Purkinje cell (primary cell): ENCODE data around the gene MEF2D. TPM values are rescaled to one million over a fixed set of nuclear protein-coding genes. Genes with fewer than 3 reads are reported as not detected.

Experiments used
- polyA plus RNA-seq: library from polyadenylated mRNA; unstranded; fragments of >200 nt; fragmentation: Nextera tagmentation; gene quantifications from 2 replicates; pipeline ENCODE4 v1.2.1, GENCODE V29; 2014

MEF2D gene
- 2.1 and 3.2 TPM in 2 replicates for polyA plus RNA-seq

GRCh38 chr1:156500543-156500792 is at the start of gene MEF2D:
Gene MEF2D (minus strand): TSS chr1:156500775. CDS start chr1:156483292, 17,483 bp downstream.

Other genes with a start within 250 kb of the MEF2D start
- gene SMG5, start 217.9 kb downstream of the MEF2D start, polyA plus RNA-seq: 1.3 and 2.2 TPM in 2 replicates
- 0.39 and 0.52 TPM in 2 replicates for gene TMEM79, start 216.4 kb downstream of the MEF2D start, polyA plus RNA-seq
- gene GLMP, start 205.1 kb downstream of the MEF2D start, polyA plus RNA-seq: 12.5 and 19.4 TPM in 2 replicates
- gene VHLL, start 201.5 kb downstream of the MEF2D start, polyA plus RNA-seq: not detected in 2 replicates
- 121 and 150 TPM in 2 replicates for gene CCT3, start 162.5 kb downstream of the MEF2D start, polyA plus RNA-seq
- 3.0 and 3.1 TPM in 2 replicates for gene TSACC, start 162.2 kb downstream of the MEF2D start, polyA plus RNA-seq
- gene RHBG, start 131.6 kb downstream of the MEF2D start, polyA plus RNA-seq: not detected in 2 replicates
- gene IQGAP3, start 71.8 kb upstream of the MEF2D start, polyA plus RNA-seq: 0.07 and 0.09 TPM in 2 replicates
- not detected in 2 replicates for gene TTC24, start 78.9 kb upstream of the MEF2D start, polyA plus RNA-seq
- 35.4 and 46.0 TPM in 2 replicates for gene NAXE, start 91.0 kb upstream of the MEF2D start, polyA plus RNA-seq
- gene GPATCH4, start 100.7 kb upstream of the MEF2D start, polyA plus RNA-seq: 46.2 and 58.6 TPM in 2 replicates
- not detected in 2 replicates for gene HAPLN2, start 118.6 kb upstream of the MEF2D start, polyA plus RNA-seq
- gene BCAN, start 141.3 kb upstream of the MEF2D start, polyA plus RNA-seq: 11.1 and 13.8 TPM in 2 replicates
- gene NES, start 176.6 kb upstream of the MEF2D start, polyA plus RNA-seq: 1.4 and 2.3 TPM in 2 replicates
- gene CRABP2, start 204.8 kb upstream of the MEF2D start, polyA plus RNA-seq: 0.40 TPM in 1 of 2 replicates, not detected in the other
- 3.2 and 7.9 TPM in 2 replicates for gene METTL25B, start 227.7 kb upstream of the MEF2D start, polyA plus RNA-seq
- gene ISG20L2, start 228.0 kb upstream of the MEF2D start, polyA plus RNA-seq: 1.8 and 2.5 TPM in 2 replicates
- 33.8 and 58.2 TPM in 2 replicates for gene MRPL24, start 240.3 kb upstream of the MEF2D start, polyA plus RNA-seq